ENCODE data around the gene OR8D1.

- no peak for TF ChIP-seq CTCF (IDR thresholded peaks at IDR 0.05; ENCODE audit: low read depth, low read length)
- TF ChIP-seq EZH2phosphoT487 (IDR thresholded peaks at IDR 0.05; ENCODE audit: low read depth) = no peak
Measured at GRCh38 chr11:124276081-124276480, 37.7 kb downstream of the OR8D1 start.
